Upper lobe of left lung (tissue), 4 donors: ENCODE measurements around the gene AP2A2.

Source experiments
- CTCF ChIP-seq, 6 experiments: fragments of 450-650 bp in 4 of 6; fragments of 200-600 bp in 2 of 6; sonication (generic) in 2 of 6; IDR thresholded peaks; one replicate each; pipeline ENCODE4 v1.5.1; 2016 to 2019; ENCODE audit warnings: antibody characterized with exemption in 6 of 6
- POLR2A ChIP-seq, 4 donors: fragments of 450-650 bp; IDR thresholded peaks; one replicate each; pipeline ENCODE4 v1.5.1; 2016 to 2017; ENCODE audit warnings: antibody characterized with exemption in 4 of 4, mild to moderate bottlenecking in 2 of 4

GRCh38 chr11:1051356-1052132, 125.9 kb downstream of the AP2A2 start:
- TF ChIP-seq CTCF (IDR thresholded peaks at IDR 0.05), result no peak
- no peak for TF ChIP-seq POLR2A (IDR thresholded peaks at IDR 0.05)
